ENCODE results near the gene IQSEC1. TPM values are rescaled to one million over a fixed set of nuclear protein-coding genes. Genes with fewer than 3 reads are reported as not detected.

IQSEC1 gene
- total and polyA plus RNA-seq, 2 experiments from 2014 or later: 21.2 to 24.7 TPM

GRCh38 chr3:13018561-13019242, 54.5 kb downstream of the IQSEC1 start:
- Histone ChIP-seq H3K27me3 (no peaks in the 10 kb centered on the region), H4K20me1 (ENCODE audit: insufficient read depth, poor library complexity, severe bottlenecking) (no peaks in the 10 kb centered on the region), H2AFZ (no peak overlapping the region), H3K9me2 (replicated peaks; ENCODE audit: insufficient read depth) (no peaks in the 10 kb centered on the region), H3K9me3 (ENCODE audit: low read depth) (no peaks in the 10 kb centered on the region), H3K79me2 (no peaks in the 10 kb centered on the region), H3K36me3 (replicated peaks; ENCODE audit: insufficient read depth, low read depth) (no peaks in the 10 kb centered on the region), H3K4me3 (no peak overlapping the region), H3K27ac (no peak overlapping the region), H3K4me1 (ENCODE audit: insufficient read depth) (peaks cover 18% of the 10 kb centered on the region), H3K4me2 (peak overlapping the region; percentile 54)
- TF ChIP-seq EZH2 (IDR thresholded peaks at IDR 0.05; ENCODE audit: borderline replicate concordance) (no peak), EZH2phosphoT487 (IDR thresholded peaks at IDR 0.05; ENCODE audit: low read depth, severe bottlenecking, unreplicated experiment) (no peak)
- TF ChIP-seq, protein P1, sequence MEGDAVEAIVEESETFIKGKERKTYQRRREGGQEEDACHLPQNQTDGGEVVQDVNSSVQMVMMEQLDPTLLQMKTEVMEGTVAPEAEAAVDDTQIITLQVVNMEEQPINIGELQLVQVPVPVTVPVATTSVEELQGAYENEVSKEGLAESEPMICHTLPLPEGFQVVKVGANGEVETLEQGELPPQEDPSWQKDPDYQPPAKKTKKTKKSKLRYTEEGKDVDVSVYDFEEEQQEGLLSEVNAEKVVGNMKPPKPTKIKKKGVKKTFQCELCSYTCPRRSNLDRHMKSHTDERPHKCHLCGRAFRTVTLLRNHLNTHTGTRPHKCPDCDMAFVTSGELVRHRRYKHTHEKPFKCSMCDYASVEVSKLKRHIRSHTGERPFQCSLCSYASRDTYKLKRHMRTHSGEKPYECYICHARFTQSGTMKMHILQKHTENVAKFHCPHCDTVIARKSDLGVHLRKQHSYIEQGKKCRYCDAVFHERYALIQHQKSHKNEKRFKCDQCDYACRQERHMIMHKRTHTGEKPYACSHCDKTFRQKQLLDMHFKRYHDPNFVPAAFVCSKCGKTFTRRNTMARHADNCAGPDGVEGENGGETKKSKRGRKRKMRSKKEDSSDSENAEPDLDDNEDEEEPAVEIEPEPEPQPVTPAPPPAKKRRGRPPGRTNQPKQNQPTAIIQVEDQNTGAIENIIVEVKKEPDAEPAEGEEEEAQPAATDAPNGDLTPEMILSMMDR (IDR thresholded peaks at IDR 0.05; ENCODE audit: poor library complexity): no peak
- 80% methylated on average over 15 of the region's 15 CpGs for WGBS (ENCODE audit: low lambda C conversion rate, missing lambda C conversion rate)
- DNase-seq (ENCODE audit: low spot score): no peak

- H3K27ac ChIP-seq: no peak overlapping the region
- H3K9me2 ChIP-seq (replicated peaks; ENCODE audit: insufficient read depth): no peaks in the 10 kb centered on the region
- no peaks in the 10 kb centered on the region for H3K36me3 ChIP-seq (replicated peaks; ENCODE audit: insufficient read depth, low read depth)
- no peak overlapping the region for H3K4me2 ChIP-seq
- DNase-seq (ENCODE audit: low spot score): no peak
- WGBS (ENCODE audit: low lambda C conversion rate, missing lambda C conversion rate): 56% methylated on average over 8 of the region's 8 CpGs
- H4K20me1 ChIP-seq (ENCODE audit: insufficient read depth, poor library complexity, severe bottlenecking): no peaks in the 10 kb centered on the region
- no peaks in the 10 kb centered on the region for H3K79me2 ChIP-seq
- H3K27me3 ChIP-seq: no peaks in the 10 kb centered on the region
- TF ChIP-seq EZH2phosphoT487 (IDR thresholded peaks at IDR 0.05; ENCODE audit: low read depth, severe bottlenecking, unreplicated experiment) (no peak), EZH2 (IDR thresholded peaks at IDR 0.05; ENCODE audit: borderline replicate concordance) (no peak)
- TF ChIP-seq, protein P1 (IDR thresholded peaks at IDR 0.05; ENCODE audit: poor library complexity): no peak
- H3K4me3 ChIP-seq: no peak overlapping the region
- no peak overlapping the region for H2AFZ ChIP-seq
- no peaks in the 10 kb centered on the region for H3K9me3 ChIP-seq (ENCODE audit: low read depth)
- peaks cover 18% of the 10 kb centered on the region for H3K4me1 ChIP-seq (ENCODE audit: insufficient read depth)
These were observed 55.2 kb downstream of the IQSEC1 start for GRCh38 chr3:13018043-13018451.

DNA sequence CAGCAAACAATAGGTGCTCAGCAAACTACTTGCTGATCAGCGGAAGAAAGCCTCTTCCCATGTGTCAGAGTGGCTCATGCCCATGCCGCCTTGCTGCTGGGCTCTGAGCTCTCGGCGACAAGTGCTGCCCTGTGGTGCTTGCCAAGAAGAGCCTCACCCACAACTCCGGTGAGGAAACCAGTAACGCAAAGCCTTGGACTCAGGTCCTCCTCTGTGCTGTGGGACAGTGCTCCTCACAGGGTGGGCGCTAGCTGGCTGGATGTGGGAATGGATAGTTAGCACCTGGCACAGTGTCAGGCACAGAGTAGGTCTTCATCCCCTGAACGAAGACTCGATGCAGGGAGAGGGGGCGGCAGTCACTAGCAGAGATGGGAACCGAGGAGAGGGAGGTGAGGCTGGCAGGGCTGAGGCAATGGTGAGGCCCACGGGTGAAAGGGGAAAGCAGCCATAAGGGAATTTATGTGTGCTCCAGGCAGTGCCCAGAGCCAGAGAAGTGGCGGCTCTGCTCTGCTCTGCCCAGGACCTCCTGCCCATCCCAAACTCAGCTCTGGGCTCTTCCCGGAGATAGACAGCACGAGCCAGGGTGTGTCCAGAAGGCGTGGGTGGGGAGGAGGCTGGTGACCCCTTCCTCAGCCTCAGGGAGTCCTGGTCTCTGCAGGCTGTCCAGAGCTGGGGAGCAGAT, 55.7 kb downstream of the IQSEC1 start:
- H3K9me2 ChIP-seq (replicated peaks; ENCODE audit: insufficient read depth): no peaks in the 10 kb centered on the region
- no peak overlapping the region for H3K27ac ChIP-seq
- H3K36me3 ChIP-seq (replicated peaks; ENCODE audit: insufficient read depth, low read depth): no peaks in the 10 kb centered on the region
- H3K27me3 ChIP-seq: no peaks in the 10 kb centered on the region
- no peaks in the 10 kb centered on the region for H3K9me3 ChIP-seq (ENCODE audit: low read depth)
- H3K4me1 ChIP-seq (ENCODE audit: insufficient read depth): peaks cover 18% of the 10 kb centered on the region
- no peak overlapping the region for H2AFZ ChIP-seq
- DNase-seq (ENCODE audit: low spot score): no peak
- no peak overlapping the region for H3K4me2 ChIP-seq
- no peak overlapping the region for H3K4me3 ChIP-seq
- no peaks in the 10 kb centered on the region for H3K79me2 ChIP-seq
- TF ChIP-seq EZH2 (IDR thresholded peaks at IDR 0.05; ENCODE audit: borderline replicate concordance) (no peak), EZH2phosphoT487 (IDR thresholded peaks at IDR 0.05; ENCODE audit: low read depth, severe bottlenecking, unreplicated experiment) (no peak)
- TF ChIP-seq, protein P1 (IDR thresholded peaks at IDR 0.05; ENCODE audit: poor library complexity): no peak
- WGBS (ENCODE audit: low lambda C conversion rate, missing lambda C conversion rate): 94% methylated on average over 16 of the region's 16 CpGs
- no peaks in the 10 kb centered on the region for H4K20me1 ChIP-seq (ENCODE audit: insufficient read depth, poor library complexity, severe bottlenecking)

Measured in hepatocyte (in vitro differentiated cells).